GM10266 (cell line): ENCODE data around the gene BLM.

Source experiments
- DNase-seq: peaks from one replicate; pipeline ENCODE4 v3.0.0; 2012; ENCODE audit errors: extremely low spot score
- TF ChIP-seq, protein P1 (sequence below): IDR thresholded peaks from 2 replicates; pipeline ENCODE4 v1.5.1; 2012; ENCODE audit warnings: mild to moderate bottlenecking, low read depth; ENCODE audit not compliant: control insufficient read depth, insufficient read depth; ENCODE audit errors: missing control alignments

BLM gene

DNA sequence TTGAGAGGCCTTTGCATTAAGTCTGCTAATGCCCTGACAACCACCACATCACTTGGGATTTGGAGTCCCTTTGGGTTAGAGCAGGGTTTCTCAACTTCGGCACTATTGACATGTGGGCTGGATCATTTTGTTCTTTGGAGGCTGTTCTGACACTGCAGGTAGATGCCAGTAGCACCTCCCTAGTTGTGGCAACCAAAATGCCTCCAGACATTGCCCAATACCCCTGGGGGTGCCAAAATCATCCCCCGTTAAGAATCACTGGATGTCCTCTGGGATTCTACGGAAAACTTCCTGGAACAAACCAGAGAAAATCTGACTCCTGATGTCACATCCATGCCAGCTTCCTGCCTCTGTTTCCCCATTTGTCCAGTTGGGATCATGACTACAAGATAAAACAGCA lies 37.2 kb upstream of the BLM start:
- TF ChIP-seq, protein P1, sequence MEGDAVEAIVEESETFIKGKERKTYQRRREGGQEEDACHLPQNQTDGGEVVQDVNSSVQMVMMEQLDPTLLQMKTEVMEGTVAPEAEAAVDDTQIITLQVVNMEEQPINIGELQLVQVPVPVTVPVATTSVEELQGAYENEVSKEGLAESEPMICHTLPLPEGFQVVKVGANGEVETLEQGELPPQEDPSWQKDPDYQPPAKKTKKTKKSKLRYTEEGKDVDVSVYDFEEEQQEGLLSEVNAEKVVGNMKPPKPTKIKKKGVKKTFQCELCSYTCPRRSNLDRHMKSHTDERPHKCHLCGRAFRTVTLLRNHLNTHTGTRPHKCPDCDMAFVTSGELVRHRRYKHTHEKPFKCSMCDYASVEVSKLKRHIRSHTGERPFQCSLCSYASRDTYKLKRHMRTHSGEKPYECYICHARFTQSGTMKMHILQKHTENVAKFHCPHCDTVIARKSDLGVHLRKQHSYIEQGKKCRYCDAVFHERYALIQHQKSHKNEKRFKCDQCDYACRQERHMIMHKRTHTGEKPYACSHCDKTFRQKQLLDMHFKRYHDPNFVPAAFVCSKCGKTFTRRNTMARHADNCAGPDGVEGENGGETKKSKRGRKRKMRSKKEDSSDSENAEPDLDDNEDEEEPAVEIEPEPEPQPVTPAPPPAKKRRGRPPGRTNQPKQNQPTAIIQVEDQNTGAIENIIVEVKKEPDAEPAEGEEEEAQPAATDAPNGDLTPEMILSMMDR, result no peak
- no peak for DNase-seq

DNA sequence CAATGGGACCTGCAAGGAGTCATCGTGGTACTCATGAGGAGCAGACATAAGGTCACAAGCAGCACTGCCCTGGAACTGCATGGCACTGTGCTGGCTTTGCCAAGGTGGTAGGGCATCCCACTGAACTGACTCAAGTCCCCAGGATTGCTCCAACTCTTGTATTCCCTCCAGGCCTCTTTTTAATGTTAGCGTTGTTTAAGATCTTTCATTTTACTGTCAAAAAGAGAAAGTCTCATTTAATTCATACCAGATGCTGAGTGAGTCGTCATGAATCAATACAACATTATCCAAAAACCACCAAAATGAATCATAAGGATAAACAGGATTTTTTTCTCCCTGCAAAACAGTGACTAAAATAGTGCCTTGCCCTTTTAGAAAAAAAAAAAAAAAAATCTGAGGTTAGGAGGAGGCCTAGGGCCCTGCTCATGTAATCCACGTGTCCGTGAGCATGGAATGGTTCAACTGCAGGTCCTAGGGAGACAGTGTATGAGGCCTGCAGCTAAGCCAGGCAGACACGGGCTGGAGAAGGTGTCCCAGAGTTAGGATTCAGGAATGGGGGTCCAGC lies 36.7 kb upstream of the BLM start:
- TF ChIP-seq, protein P1, result no peak
- no peak for DNase-seq

DNA sequence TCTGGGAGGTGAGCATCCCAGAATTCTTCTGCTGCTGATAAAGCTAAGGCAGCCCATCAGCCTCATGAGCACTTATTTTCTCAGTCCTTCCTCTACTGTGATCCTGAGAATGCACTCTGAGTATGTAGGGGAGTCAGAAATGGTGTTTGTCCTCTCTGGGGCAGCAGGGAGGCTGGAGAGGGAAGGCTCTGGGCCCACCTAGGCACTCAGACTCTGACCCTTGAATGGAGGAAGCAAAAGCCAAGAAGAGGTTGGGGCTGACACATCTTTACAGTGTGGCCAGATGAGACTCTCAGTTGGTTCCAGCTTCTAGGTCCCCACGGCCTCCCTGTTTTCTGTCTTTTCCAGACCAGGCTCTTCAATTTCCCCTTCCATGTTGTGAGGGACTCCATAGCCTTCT lies 36.1 kb upstream of the BLM start:
- TF ChIP-seq, protein P1, result no peak
- no peak for DNase-seq

DNA sequence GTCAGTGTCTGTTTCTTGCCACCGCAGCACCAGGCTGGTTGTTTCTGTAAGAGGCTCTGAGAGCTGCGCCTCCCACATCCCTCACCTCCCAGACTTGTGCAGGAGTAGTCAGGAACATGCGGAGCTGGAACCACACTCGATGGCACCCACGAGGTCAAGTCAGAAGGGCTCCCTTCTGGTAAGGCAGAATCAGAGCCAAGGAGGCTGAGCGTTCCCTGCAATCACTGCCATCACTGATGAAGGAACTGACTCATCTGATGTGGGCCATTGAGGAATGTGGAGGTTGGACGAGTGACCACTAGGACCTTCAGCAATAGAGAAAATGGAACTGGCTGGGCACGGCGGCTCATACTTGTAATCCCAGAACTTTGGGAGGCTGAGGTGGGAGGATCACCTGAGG lies 35.7 kb upstream of the BLM start:
- no peak for DNase-seq
- TF ChIP-seq, protein P1, result no peak

DNA sequence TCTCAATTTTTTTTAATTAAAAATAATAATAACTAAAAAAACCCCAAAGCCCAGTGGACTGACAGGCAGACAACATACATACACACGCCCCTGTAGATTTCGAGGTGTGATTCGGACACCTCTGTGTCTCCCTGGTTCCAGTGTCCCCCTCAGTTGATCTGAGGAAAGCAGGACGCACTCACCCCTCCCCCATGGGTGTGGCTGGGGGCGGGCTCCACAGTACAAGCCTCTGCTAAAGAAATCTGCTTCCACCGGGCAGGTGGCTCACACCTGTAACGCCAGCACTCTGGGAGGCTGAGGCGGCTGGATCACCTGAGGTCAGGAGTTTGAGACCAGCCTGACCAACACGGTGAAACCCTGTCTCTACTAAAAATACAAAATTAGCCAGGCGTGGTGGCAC lies 33.8 kb upstream of the BLM start:
- TF ChIP-seq, protein P1, result no peak
- DNase-seq, result no peak

DNA sequence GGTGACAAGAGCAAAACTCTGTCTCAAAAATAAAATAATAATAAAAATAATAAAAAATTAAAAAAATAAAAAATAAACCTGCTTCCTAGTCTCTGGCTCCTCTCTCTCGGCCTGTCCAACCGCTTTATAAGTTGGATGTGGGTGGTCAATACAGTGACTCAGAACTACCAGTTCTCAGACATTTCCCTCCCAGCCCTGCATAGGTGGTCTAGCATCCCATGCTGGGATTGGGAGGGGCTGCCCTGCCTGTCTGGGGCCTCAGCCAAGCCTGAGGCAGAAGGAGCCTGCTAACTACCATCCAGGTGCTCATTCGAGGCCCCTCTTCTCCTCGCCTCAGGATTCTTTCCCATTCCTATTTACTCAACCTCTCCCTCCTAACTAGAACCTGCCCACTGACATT lies 33.3 kb upstream of the BLM start:
- DNase-seq, result no peak
- TF ChIP-seq, protein P1, result no peak

DNA sequence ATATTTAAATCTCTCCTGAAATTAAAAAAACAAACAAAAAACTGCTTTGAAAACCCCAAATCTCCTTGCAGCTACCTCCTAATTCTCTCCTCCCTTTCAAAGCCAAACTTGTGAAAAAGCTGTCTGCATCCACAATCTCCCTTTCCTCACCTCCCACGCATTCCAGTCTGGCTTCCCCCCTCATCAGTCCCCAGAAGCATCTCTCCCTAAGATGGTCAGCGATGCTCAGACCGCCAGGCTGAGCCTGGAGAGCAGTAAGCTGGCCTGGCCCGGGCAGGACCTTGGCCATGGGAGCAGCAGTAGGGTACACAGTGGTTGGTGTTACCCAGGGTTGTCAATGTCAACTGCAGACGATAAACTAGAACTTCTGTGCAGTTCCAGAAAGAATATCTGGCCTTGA lies 32.9 kb upstream of the BLM start:
- TF ChIP-seq, protein P1, result no peak
- no peak for DNase-seq
